CD4-positive, alpha-beta T cell (primary cell): Measurements from ENCODE around the gene ZNF385D. TPM values are rescaled to one million over a fixed set of nuclear protein-coding genes. Genes with fewer than 3 reads are reported as not detected.

Experiments
- ATAC-seq: fragments of 200-7000 bp; cut with Tn5 transposase; one replicate; pipeline ENCODE4 v1.10.0; 2022; ENCODE audit warnings: mild to moderate bottlenecking; ENCODE audit not compliant: poor library complexity
- CTCF ChIA-PET: fragments of 350-600 bp; sonication (Branson Sonifier 250); formaldehyde crosslinking; loops from one replicate; lab custom pipeline; 2021; ENCODE audit warnings: antibody characterized with exemption, inconsistent platforms; lab: Charles Lee
- POLR2A ChIA-PET: fragments of 350-600 bp; sonication (Branson Sonifier 250); formaldehyde crosslinking; loops from one replicate; lab custom pipeline; 2021; ENCODE audit warnings: antibody characterized with exemption, inconsistent platforms; lab: Charles Lee
- DNase-seq, 14 experiments: peaks; one replicate each; pipeline ENCODE4 v3.0.0-alpha.2; 2013 to 2020; ENCODE audit warnings: mixed read lengths in 2 of 14
- H3K27ac ChIP-seq, 2 donors: one replicate each; pipeline versions ENCODE4 v1.5.1 to v1.7.0; 2013; ENCODE audit warnings: low read length in 2 of 2, low read depth in 1 of 2, mild to moderate bottlenecking in 1 of 2
- H3K27me3 ChIP-seq, 2 experiments: 1 replicate in 1 of 2; 2 replicates in 1 of 2; pipeline versions ENCODE4 v1.6.1 to v1.7.0; 2013; ENCODE audit warnings: low read length in 2 of 2, control low read depth in 1 of 2, mild to moderate bottlenecking in 1 of 2, moderate library complexity in 1 of 2; ENCODE audit not compliant: insufficient read depth in 2 of 2, control insufficient read depth in 1 of 2
- H3K36me3 ChIP-seq: one replicate; pipeline ENCODE4 v1.6.1; 2013; ENCODE audit warnings: low read length, control low read depth; ENCODE audit not compliant: insufficient read depth
- H3K4me1 ChIP-seq: one replicate; pipeline ENCODE4 v1.6.1; 2013; ENCODE audit warnings: low read length, control low read depth; ENCODE audit not compliant: insufficient read depth
- H3K4me3 ChIP-seq: one replicate; pipeline ENCODE4 v1.5.1; 2013; ENCODE audit warnings: mild to moderate bottlenecking, low read length, moderate library complexity
- H3K9me3 ChIP-seq, 2 experiments: 1 replicate in 1 of 2; 2 replicates in 1 of 2; pipeline versions ENCODE4 v1.6.1 to v1.7.0; 2013; ENCODE audit warnings: low read length in 2 of 2, mild to moderate bottlenecking in 2 of 2, control low read depth in 1 of 2, moderate library complexity in 1 of 2; ENCODE audit not compliant: control insufficient read depth in 1 of 2, insufficient read depth in 1 of 2
- H3K27ac Mint-ChIP-seq: one replicate; pipeline ENCODE4 v1.8.0; 2020; ENCODE audit warnings: mixed read lengths
- H3K27me3 Mint-ChIP-seq: one replicate; pipeline ENCODE4 v1.8.0; 2021; ENCODE audit warnings: mixed read lengths
- H3K36me3 Mint-ChIP-seq: one replicate; pipeline ENCODE4 v1.8.0; 2021; ENCODE audit warnings: low read depth, mixed read lengths
- H3K4me1 Mint-ChIP-seq: one replicate; pipeline ENCODE4 v1.8.0; 2021; ENCODE audit warnings: low read depth, mixed read lengths
- H3K4me3 Mint-ChIP-seq: one replicate; pipeline ENCODE4 v1.8.0; 2020; ENCODE audit warnings: mild to moderate bottlenecking, mixed read lengths
- H3K9me3 Mint-ChIP-seq: one replicate; pipeline ENCODE4 v1.8.0; 2020; ENCODE audit warnings: mixed read lengths
- CTCF ChIP-seq: fragments of 200-600 bp; IDR thresholded peaks from one replicate; pipeline ENCODE4 v1.8.0; 2022; ENCODE audit warnings: antibody characterized with exemption, mild to moderate bottlenecking
- intact Hi-C, 2 experiments: fragments of 100-400 bp; cut with DNase I in 1 of 2; cut with micrococcal nuclease in 1 of 2; formaldehyde crosslinking; loops; one replicate each; pipeline versions ENCODE4 v1.15.1 to v1.9.0; 2023 to 2025; cut with DNase I, micrococcal nuclease
- total RNA-seq, 174 experiments: library from RNA in 2 of 174; stranded (reverse) in 2 of 174; gene quantifications; one replicate each; pipeline ENCODE4 v1.2.3 and lab custom pipeline; 2021 to 2026

ZNF385D gene
- total RNA-seq, 2 experiments from 2014 or later: not detected

- H3K36me3 Mint-ChIP-seq: no peaks in the 10 kb centered on the region
- Histone ChIP-seq H3K27me3 (no peaks in the 10 kb centered on the region), H3K36me3 (no peaks in the 10 kb centered on the region), H3K9me3 (no peaks in the 10 kb centered on the region), H3K4me3 (no peak overlapping the region), H3K27ac (no peak overlapping the region), H3K4me1 (no peaks in the 10 kb centered on the region)
- POLR2A ChIA-PET: no interaction called here
- no peaks in the 10 kb centered on the region for H3K9me3 Mint-ChIP-seq
- DNase-seq (no peak), ATAC-seq (no peak)
- H3K4me3 Mint-ChIP-seq: no peak overlapping the region
- TF ChIP-seq CTCF: no peak
- H3K4me1 Mint-ChIP-seq: no peaks in the 10 kb centered on the region
- H3K27ac Mint-ChIP-seq: no peak overlapping the region
- CTCF ChIA-PET: no interaction called here
- intact Hi-C loops: no loop called here
- H3K27me3 Mint-ChIP-seq: no peaks in the 10 kb centered on the region
These were observed 305.0 kb downstream of the ZNF385D start for GRCh38 chr3:21446027-21446426.

GRCh38 chr3:21441821-21442220 is 309.2 kb downstream of the ZNF385D start:
- ATAC-seq (no peak), DNase-seq (no peak)
- peaks cover 2% of the 10 kb centered on the region for H3K9me3 Mint-ChIP-seq
- Histone ChIP-seq H3K27ac (no peak overlapping the region), H3K4me1 (no peaks in the 10 kb centered on the region), H3K9me3 (no peaks in the 10 kb centered on the region), H3K27me3 (no peaks in the 10 kb centered on the region), H3K36me3 (no peaks in the 10 kb centered on the region), H3K4me3 (no peak overlapping the region)
- no peak overlapping the region for H3K4me3 Mint-ChIP-seq
- H3K36me3 Mint-ChIP-seq: no peaks in the 10 kb centered on the region
- POLR2A ChIA-PET: no interaction called here
- H3K4me1 Mint-ChIP-seq: no peaks in the 10 kb centered on the region
- no peak for TF ChIP-seq CTCF
- intact Hi-C loops: no loop called here
- no peaks in the 10 kb centered on the region for H3K27me3 Mint-ChIP-seq
- no peak overlapping the region for H3K27ac Mint-ChIP-seq
- CTCF ChIA-PET: no interaction called here

GRCh38 chr3:21436835-21437234 is 314.2 kb downstream of the ZNF385D start:
- Mint-ChIP-seq H3K36me3 (no peaks in the 10 kb centered on the region), H3K4me3 (no peak overlapping the region), H3K27ac (no peak overlapping the region), H3K4me1 (no peaks in the 10 kb centered on the region), H3K9me3 (peaks cover 10% of the 10 kb centered on the region), H3K27me3 (no peaks in the 10 kb centered on the region)
- ChIA-PET CTCF (no interaction called here), POLR2A (interaction anchor here (0.7 kb wide), 1 partner anchor 45 kb away, joined by 3 read pairs; no protein-coding TSS in a partner anchor)
- Histone ChIP-seq H3K27me3 (no peaks in the 10 kb centered on the region), H3K4me1 (no peaks in the 10 kb centered on the region), H3K27ac (no peak overlapping the region), H3K36me3 (no peaks in the 10 kb centered on the region), H3K9me3 (peaks cover 0 to 3% of the 10 kb centered on the region in 2 experiments), H3K4me3 (no peak overlapping the region)
- intact Hi-C loops: no loop called here
- no peak for DNase-seq
- TF ChIP-seq CTCF: no peak
- ATAC-seq: no peak
